ENCODE data around the gene SCN7A.

GRCh38 chr2:166404831-166405568 lies 89.0 kb downstream of the SCN7A start:
- TF ChIP-seq CTCF (optimal IDR thresholded peaks at IDR 0.05 in 1 of 3, IDR thresholded peaks at IDR 0.05 in 1 of 3, conservative IDR thresholded peaks at IDR 0.05 in 1 of 3; ENCODE audit: extremely low read depth in 1 of 3, insufficient read depth in 2 of 3, low read length in 3 of 3): no peak
- TF ChIP-seq EZH2 (IDR thresholded peaks at IDR 0.05; ENCODE audit: low read length): no peak
